IPS-NIHi7 (cell line): ENCODE results near the gene RASGRF1.

Source experiments
- DNase-seq: peaks from one replicate; pipeline ENCODE4 v3.0.0; 2012; ENCODE audit warnings: mixed read lengths; ENCODE audit errors: extremely low spot score

Gene RASGRF1

DNA sequence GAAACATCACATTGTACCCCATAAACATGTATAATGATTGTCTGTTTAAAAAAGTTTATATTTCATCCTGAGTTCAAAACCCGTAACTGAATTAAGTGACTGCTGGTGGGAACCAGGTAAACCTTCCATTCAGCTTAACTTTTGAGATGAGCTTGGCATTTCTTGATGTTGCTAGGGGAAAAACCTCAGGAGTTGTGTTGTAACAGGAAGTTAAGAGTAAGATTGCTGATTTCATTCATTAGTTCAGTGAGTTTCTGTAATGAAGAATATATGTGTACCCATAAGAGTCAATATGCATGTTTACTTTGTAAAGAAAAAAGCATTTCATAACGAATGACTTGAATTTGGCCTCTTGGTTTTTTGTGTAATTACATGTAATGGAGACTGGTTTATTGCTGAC, 178.3 kb downstream of the RASGRF1 start:
- DNase-seq, result no peak

DNA sequence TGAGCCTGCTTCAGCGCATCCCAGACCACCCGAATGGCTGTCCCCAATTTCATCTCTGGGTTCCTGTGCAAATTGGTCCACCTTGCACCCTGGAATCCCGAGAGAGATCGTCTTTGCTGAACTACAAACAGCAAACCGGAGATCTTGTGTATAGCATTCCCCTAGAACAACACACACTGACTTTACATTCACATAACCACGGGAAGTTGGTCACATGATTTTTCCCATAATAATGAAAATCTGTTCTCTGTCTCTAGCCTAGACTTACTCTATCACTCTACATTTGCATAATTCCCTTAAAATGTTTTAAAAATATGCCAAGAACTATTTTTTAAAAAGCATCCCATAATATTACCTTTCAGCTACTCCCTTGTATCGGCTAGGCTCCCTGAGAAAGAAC, 180.3 kb downstream of the RASGRF1 start:
- DNase-seq, result no peak
